ENCODE measurements around the gene PUS10.

The PUS10 gene, protein sequence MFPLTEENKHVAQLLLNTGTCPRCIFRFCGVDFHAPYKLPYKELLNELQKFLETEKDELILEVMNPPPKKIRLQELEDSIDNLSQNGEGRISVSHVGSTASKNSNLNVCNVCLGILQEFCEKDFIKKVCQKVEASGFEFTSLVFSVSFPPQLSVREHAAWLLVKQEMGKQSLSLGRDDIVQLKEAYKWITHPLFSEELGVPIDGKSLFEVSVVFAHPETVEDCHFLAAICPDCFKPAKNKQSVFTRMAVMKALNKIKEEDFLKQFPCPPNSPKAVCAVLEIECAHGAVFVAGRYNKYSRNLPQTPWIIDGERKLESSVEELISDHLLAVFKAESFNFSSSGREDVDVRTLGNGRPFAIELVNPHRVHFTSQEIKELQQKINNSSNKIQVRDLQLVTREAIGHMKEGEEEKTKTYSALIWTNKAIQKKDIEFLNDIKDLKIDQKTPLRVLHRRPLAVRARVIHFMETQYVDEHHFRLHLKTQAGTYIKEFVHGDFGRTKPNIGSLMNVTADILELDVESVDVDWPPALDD

DNA sequence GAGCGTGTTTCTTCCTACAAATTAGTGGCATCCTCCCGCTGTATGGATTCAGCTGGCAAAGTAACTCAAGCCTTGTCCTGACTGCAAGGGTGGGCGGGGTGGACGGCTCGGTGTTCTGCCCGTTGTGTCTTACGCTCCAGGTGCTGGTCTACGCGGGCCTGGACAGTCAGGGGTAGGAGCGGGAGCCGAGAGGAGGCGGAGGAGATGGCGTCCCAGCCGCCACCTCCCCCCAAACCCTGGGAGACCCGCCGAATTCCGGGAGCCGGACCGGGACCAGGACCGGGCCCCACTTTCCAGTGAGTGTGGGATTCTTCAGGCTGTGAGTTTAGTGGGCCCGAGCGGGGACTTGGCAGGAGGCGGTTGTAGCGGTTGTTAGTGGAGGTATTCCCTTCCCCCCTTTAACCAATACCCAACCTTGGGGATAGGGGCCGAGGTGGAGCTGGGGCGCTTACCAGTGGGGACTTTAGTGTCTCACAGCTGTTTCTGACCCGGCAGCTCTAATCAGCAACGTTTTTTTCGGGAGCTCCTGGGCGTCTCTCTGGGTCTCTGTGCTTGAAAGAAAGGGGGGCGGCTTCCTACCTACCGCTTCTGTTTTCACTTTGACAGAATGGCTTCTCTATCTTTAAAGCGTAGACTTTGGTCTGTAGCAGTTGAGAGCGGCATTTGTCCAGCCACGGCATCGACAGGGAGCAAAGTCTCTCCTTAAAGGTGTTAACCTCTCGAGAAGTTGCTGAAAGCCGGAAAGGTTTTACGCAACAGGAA lies at the start of gene PUS10, which contains the start of gene PEX13:
PUS10 (minus strand) TSS at position 700 of the 762 bp plus-strand sequence. CDS start 6,365 bp downstream, outside the sequence.
PEX13 (plus strand) TSS at position 165 of the 762 bp plus-strand sequence; CDS start at position 205, 40 bp downstream.
- TF ChIP-seq, protein P1, sequence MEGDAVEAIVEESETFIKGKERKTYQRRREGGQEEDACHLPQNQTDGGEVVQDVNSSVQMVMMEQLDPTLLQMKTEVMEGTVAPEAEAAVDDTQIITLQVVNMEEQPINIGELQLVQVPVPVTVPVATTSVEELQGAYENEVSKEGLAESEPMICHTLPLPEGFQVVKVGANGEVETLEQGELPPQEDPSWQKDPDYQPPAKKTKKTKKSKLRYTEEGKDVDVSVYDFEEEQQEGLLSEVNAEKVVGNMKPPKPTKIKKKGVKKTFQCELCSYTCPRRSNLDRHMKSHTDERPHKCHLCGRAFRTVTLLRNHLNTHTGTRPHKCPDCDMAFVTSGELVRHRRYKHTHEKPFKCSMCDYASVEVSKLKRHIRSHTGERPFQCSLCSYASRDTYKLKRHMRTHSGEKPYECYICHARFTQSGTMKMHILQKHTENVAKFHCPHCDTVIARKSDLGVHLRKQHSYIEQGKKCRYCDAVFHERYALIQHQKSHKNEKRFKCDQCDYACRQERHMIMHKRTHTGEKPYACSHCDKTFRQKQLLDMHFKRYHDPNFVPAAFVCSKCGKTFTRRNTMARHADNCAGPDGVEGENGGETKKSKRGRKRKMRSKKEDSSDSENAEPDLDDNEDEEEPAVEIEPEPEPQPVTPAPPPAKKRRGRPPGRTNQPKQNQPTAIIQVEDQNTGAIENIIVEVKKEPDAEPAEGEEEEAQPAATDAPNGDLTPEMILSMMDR (conservative IDR thresholded peaks at IDR 0.05) = no peak
- peak within 1 kb of the TSS; percentile 97 for H3K27ac ChIP-seq

DNA sequence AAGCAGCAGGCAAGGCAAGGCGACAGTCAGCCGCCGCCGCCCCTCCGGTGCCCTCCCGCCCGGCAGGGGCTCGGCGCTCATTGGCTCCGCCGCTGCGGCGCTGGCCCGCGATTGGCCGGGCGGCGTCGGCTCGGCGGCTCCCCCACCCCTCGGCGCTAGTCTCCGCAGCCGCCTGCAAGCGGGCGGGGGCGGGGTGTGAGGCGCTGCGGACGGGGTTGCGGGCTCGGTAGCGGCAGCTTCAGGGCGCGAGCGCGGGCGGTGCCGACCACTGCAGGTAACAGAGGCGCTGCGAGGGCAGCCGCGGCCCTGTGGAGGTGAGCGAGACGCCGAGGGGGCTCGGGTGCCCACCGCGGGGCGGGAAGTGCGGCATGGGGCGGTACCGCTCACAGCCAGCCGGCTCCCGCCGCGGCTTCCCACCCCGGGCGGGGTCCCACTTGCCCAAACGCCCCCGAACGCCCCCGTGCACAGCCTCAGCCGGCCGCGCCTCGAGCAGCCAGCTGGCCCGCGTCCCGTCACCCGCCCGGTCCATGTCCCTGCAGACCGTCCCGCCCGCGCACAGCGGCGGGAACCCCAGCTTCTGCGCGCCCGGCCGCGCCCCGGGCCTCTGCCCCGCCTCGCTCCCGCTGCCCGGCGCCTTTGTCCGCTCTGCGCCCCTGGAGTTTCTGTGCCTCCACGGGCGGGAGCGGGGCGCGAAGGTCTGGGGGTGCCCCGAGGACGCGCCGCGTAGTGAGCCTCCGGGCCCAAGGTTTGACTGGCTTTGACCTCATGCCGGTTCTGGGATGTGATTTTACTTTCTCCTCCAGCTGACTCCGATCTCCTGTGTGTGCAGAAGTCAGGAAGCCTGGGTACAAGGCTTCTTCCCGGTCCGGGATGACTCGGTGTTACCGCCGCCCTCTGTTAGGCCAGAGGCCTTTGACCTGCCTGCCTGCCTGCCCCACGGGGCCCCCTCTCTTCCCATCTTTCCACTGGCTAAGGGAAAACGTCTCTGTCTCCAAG lies 48.0 kb upstream of the PUS10 start, which contains the start of gene SANBR:
SANBR (plus strand) TSS at position 158 of the 996 bp plus-strand sequence. CDS start 4,480 bp downstream, outside the sequence.
- H3K27ac ChIP-seq = peak within 1 kb of the TSS; percentile 66
- TF ChIP-seq, protein P1 (conservative IDR thresholded peaks at IDR 0.05) = no peak

DNA sequence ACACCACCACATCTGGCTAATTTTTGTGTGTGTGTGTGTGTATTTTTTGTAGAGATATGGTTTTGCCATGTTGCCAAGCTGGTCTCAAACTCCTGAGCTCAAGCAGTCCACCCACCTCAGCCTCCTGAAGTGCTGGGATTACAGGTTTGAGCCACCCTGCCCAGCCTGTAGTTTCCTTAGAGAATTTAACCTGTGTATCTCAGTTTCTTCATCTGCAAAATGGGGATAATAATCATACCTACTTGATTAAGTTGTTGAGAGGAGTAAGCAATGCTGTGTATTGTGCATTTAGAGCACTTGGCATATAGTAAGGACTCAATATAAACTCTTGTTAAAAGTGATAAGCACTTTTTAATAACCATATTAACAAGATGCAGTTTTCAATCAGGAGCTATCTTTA lies 41.3 kb upstream of the PUS10 start:
- H3K27ac ChIP-seq = no peak overlapping the region
- TF ChIP-seq, protein P1 (conservative IDR thresholded peaks at IDR 0.05) = no peak

DNA sequence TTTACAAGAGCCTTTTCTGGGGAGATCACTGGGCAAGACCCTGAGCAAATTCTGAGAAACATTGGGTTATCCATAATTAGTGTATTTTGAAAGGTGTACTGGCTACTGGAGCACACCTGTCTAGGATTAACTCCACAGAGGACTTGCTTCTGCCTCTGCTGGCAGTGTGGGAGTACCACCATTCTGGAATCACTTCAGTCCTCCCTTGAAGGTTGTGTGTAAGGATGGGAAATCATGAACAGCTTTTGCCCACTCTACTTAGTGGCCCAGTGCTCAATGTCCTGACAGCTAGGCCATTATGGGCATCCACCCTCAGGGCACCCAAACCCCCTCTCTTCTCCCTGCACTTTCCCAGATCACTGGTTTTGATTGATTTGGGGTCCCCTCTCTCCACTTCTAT lies 39.5 kb upstream of the PUS10 start:
- TF ChIP-seq, protein P1 (conservative IDR thresholded peaks at IDR 0.05) = no peak
- H3K27ac ChIP-seq = no peak overlapping the region

DNA sequence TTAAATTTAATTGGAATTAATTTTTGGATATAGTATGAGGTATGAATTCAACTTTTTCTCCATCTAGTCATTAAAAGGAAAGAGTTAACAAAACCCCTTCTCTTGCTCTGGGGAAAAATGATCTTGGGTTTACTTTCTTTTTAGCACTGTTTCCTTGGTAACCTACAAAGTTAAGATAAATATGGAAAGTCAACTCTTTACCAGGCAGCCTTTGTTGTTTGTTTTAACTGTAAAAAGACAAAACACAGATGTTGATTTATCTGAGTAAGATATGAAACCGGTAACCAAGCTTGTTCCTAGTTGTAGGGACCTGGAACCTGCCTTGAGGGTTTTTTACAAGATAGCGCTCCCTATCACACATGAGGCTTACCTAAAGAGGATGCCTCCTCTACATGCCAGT lies 37.5 kb upstream of the PUS10 start:
- TF ChIP-seq, protein P1 (conservative IDR thresholded peaks at IDR 0.05) = no peak
- H3K27ac ChIP-seq = no peak overlapping the region

DNA sequence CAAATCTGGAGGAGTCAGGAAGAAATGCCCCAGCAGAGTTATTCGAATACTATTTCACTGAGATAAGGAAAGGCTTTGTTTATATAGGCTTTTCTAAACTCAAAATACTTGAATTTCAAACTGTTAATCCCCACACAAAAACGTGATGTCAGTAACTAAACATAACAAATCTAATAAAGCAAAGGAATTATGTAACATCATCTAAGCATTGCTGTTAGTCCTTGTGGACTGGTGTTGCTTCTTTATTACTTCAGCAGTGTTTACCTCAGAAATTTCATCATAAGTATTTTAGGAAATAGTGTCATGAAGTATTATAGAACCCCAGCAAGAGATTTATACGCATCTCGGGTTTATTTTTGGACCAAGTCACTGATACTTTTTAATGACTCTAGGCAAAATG lies 27.9 kb upstream of the PUS10 start:
- H3K27ac ChIP-seq = no peak overlapping the region
- TF ChIP-seq, protein P1 (conservative IDR thresholded peaks at IDR 0.05) = no peak
